Stimulated activated naive CD4-positive, alpha-beta T cell (primary cell): Measurements from ENCODE around the gene KDM6A.
"Not testable (repeated sequence)": the region's sequence is repeated elsewhere in the genome, so short reads cannot be mapped to it uniquely, and the experiment has no call there.

Experiments
- DNase-seq, 6 experiments: peaks; one replicate each; lab custom pipeline; 2025; lab: John Stamatoyannopoulos, UW

Gene KDM6A

DNA sequence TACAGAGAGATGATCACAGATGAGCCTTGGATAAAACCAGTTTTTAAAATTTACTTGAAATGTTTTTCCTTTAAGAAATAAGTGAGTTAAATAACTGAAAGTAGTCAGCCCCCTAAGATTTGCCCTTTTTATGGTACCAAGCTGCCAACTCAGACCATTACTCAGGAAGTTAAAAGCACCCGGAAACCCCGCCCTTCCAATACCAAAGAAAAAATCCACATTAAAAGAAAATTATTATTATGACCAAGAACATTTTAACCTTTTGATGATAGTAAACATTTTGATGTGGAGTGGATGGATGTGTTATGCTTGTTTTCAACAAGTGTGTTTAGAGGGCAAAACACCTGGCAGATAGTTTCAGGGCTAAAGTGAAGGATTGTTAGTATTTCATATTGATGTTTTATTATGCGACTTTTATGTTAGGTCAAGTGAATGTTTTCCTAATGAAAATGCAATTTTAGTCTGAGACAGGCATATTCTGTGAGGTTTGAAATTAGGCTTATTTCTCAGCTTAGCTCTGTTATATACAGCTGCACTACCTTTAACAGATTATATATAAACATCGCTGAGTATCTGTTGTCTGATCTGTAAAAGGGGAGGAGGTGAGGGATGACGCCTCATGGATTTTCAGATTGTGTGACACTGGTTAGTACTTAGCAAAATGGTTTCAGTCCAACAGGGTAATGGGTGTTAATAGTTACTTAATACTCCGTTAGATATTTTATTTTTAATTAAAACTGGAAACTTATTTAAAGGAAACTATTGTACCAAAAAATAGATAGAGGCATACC lies 89.0 kb downstream of the KDM6A start:
- no peak for DNase-seq

- DNase-seq = no peak
Measured at GRCh38 chrX:44962944-44963343, 90.0 kb downstream of the KDM6A start.

DNA sequence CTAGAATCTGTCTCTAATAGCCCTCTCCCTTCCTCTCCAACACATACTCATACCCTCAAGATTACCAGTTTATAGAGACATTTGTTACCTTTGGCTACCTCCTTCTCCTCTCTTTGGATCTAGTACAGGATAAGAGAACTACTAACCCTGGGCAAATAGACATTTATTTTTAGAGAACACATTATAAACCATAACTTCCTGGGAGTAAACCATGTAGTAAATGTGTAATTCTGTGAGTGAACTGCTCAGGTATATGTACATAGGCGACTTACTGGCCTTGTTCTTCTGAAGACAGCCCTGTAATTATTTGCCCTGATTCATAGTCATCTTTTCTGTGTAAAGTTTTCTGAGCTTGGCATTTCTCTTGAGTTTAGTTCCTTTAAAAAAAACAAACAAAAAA lies 94.2 kb downstream of the KDM6A start:
- no peak for DNase-seq

GRCh38 chrX:44970709-44971108 lies 97.7 kb downstream of the KDM6A start:
- no peak for DNase-seq

- DNase-seq = no peak
Measured at GRCh38 chrX:44971674-44972073, 98.7 kb downstream of the KDM6A start.

GRCh38 chrX:44972132-44972531 lies 99.1 kb downstream of the KDM6A start:
- no peak for DNase-seq

DNA sequence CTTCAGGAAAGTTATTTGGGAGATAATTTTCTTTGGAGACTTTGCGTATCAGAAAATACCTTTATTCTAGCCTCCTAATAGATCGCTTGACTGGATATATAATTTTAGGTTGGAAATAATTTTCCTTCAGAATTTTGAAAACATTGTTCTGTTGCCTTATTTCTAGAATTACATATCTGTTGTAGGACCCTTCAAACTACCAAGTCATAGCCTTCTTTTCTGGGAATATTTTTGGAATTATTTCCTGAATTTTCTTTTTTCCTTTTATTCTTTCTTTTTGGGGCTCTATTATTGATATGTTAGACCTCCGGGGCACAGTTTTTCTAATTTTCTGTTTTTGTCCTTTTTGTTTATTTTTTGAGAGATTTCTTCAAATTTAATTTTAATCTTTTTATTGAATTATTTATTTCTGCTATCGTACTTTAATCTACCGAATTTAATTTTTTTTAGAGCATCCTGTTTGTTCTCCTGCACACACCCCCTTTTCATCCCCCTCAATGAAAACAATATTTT lies 100.5 kb downstream of the KDM6A start:
- no peak for DNase-seq

DNA sequence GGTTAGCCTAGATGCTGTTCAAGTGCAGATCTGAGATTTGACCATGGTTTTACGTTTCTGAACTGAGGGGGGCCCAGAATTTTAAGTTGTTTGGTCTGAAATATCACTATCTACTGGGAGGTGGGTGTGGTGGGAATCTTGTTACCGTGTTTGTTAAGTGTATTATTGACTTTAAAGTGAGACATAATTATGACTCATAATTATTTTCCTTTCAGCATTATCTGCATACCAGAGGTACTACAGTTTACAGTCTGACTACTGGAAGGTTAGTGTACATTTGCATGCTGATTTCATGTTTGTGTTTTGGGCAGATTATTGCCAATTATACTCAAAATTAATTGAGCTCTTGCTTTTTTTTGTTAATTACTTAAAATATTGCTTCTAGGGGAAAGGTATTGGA lies 101.5 kb downstream of the KDM6A start:
- DNase-seq = no peak

- no peak for DNase-seq
Measured at GRCh38 chrX:44975666-44976263, 102.8 kb downstream of the KDM6A start.

- DNase-seq = no peak
Measured at GRCh38 chrX:44978976-44979375, 106.0 kb downstream of the KDM6A start.

DNA sequence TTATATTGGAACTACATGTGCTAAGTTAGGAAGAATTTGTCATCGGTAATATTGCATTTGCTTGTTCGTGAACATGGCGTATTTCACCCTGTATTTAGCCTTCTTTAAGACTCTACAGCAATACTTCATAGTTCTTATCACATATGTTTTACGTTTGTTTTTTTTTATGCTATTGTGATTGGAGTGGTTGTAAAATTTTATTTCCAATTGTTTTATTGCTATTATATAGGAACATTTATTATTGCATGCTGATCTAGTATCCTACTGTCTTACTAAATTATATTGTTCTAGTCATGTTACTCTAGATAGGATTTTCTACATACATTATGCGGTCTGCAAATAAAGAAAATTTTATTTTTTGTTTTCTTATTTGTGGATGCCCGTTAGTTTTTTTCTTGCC lies 107.4 kb downstream of the KDM6A start:
- DNase-seq = no peak

- DNase-seq = no peak
Measured at GRCh38 chrX:44980883-44981282, 107.9 kb downstream of the KDM6A start.

DNA sequence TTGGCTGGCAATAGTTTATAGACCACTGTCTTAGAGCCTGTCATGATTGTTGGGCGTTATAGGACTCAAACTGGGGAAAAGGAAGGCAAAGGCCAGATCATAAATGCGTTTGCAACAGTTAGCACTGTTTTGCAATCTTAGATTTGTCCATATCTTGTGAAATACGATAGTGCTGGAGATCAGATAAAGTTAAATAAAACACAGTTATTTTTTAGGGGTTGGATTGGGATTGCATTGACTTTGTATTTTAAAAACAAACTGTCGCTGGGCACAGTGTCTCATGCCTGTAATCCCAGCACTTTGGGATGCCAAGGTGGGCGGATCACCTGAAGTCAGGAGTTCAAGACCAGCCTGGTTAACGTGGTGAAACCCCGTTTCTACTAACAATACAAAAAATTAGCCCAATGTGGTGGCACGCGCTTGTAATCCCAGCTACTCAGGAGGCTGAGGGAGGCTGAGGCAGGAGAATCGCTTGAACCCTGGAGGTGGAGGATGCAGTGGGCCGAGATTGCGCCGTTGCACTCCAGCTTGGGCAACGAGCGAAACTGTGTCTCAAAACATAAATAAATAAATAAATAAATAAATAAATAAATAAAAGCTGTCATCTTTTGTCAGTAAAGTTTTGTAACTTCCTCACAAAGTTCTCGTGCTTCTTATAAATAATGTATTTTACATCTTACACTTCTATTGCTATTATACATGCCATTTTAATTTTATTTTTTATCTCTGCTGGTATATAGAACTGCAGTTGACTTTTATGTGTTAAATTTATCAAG lies 117.2 kb downstream of the KDM6A start:
- DNase-seq = no peak

DNA sequence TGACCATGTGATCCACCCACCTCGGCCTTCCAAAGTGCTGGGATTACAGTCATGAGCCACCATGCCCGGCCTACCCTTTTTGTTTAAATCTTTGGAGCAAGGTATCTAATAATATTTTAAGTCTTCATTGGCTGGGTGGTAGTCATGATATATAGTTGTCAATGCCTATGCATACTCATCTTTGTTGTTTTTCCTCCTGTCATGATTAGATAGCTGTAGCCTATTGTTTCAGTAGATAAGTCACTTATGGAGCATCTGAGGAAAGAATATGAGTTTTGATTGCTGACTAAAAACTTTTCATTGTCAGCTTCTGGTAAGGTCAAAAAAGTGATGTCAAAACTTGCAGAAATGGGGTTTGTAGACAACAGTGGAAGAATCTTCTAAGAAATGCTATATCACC lies 119.8 kb downstream of the KDM6A start:
- no peak for DNase-seq

DNA sequence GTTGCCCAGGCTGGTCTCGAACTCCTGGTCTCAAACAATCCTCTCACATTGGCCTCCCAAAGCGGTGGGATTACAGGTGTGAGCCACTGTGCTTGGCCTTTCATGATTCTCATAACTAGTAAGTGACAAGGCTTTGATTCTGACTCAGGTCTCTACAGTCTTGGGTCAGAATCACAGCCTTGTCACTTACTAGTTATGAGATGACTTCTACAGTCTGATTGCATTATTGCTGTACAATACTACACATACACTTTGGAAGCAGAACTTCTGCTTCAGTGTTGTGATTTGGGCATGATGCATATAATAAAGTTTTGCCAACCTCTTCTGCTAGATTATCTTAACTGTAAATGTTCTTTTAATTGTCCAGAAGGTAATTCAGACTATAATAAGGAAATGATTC lies 123.3 kb downstream of the KDM6A start:
- no peak for DNase-seq

DNA sequence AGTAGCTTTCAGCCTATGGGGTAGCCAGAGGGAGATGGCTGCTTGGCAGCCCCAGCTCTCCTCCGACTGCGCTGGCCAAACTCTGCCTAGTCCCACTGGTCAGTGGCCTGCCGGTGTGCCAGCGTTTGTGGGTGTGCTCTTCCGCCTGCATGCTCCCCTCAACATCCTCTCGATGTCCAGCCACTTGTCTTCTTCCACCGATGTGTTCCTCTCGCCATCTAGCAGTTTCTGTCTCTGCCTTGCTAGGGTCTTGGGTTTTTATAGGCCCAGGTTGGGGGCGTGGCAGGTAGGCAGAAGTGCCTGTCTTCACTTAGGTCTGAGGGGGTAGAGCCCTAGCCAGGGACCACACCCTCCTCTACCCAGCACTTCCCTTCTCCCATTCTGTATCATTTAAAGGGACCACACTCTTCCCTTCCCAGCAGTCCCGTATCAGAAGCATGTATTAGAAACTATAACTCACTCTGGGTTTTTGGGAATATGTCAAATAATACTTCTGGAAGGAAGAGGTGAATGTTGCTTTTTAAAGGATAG lies 124.4 kb downstream of the KDM6A start:
- DNase-seq = no peak

DNA sequence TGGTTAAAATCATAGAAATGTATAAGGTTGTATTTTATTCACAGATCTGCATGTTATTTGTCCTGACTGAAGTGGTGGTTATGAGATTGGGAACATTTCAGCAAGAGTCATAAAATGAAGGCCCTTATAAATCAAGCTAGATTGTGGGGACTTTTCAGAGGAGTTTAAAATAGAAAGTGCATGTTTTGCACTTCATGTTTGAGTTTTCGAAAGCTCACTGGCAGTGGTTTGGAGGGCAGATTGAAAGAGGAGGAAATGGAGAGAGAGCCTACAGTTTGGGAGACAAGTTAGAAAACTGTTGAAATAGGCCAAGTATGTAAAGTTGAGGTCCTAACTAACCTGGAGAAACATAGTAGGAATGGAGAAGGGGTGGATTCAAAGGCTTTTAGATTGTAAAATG lies 124.9 kb downstream of the KDM6A start:
- no peak for DNase-seq

- not testable (repeated sequence) for DNase-seq
Measured at GRCh38 chrX:44999237-44999636, 126.2 kb downstream of the KDM6A start.

GRCh38 chrX:44999872-45000271 lies 126.9 kb downstream of the KDM6A start:
- DNase-seq = not testable (repeated sequence)

DNA sequence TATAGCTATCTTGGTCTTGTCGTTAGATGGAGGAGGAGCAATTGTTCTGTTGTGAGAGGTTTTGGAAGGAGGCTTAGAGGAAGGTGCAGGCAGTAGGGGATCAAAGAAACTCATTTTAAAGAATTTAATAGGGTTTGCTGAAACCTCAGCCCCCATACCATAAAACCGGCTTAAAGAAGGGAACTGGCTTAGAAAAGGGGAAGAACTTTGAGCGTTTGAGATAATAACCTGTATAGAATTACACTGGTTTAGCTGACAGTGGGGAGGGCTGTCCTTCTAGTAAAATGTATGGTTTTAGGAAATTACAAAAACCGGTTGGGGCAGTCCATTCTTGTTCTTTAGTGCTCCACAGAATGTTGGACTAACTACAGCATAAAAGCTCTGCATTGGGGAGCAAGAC lies 128.1 kb downstream of the KDM6A start:
- no peak for DNase-seq

GRCh38 chrX:45003085-45003484 lies 130.1 kb downstream of the KDM6A start:
- DNase-seq = no peak

DNA sequence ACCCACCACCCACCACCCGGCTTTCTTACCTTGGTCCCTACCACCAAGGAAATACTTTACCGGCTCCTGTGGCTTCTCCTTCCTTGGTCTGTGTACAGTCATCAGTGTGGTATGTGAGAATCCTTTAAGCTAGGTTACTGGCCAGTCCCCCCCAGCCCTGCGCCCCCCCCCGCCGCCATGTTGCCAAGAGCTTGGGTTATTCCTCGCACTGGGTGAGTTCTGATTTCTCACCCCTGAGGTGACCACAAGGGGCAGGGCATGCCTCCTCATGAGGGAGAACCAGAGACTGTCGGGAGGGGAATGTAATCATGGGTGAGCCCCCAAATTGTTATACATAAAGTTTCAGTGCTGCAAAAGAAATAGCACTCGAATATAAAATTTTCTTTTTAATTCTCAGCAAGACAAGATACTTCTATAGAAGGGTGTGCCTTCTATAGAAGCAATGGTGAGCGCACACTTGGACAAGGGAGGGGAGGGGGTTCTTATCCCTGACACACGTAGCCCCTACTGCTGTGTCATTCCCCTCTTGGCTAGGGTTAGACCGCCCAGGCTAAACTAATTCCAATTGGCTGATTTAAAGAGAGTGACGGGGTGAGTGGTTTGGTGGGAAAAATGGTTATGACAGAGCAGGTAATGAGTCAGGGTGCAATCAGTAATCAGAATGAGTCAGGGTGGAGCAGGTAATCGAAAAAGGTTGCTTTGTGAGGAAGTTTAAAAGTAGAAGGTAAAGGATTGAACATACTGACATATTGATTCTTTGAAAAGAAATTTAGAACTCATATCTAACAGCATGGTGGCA lies 133.2 kb downstream of the KDM6A start:
- DNase-seq = no peak
